HEK293T (cell line): ENCODE results near the gene PSEN1.

ENCODE experiments used
- CTCF ChIA-PET: fragments of 350-600 bp; formaldehyde crosslinking; extraction: SDS; loops from one replicate; lab custom pipeline; 2021; ENCODE audit warnings: antibody characterized with exemption, inconsistent platforms; lab: Yijun Ruan, JAX
- POLR2A ChIA-PET: fragments of 350-600 bp; formaldehyde crosslinking; extraction: SDS; loops from one replicate; lab custom pipeline; 2020; ENCODE audit warnings: antibody characterized with exemption, inconsistent platforms; lab: Yijun Ruan, JAX
- DNase-seq: peaks from one replicate; pipeline ENCODE4 v3.0.0; 2012; ENCODE audit warnings: mixed read lengths; ENCODE audit errors: extremely low spot score
- ARNT ChIP-seq: fragments of 450-650 bp; IDR thresholded peaks from 2 replicates; pipeline ENCODE4 v1.6.1; 2017; ENCODE audit warnings: mild to moderate bottlenecking
- BHLHE40 ChIP-seq: fragments of 450-650 bp; IDR thresholded peaks from 2 replicates; pipeline ENCODE4 v1.6.1; 2016; ENCODE audit warnings: mild to moderate bottlenecking, moderate library complexity, borderline replicate concordance
- CTBP1 ChIP-seq: fragments of 450-650 bp; IDR thresholded peaks from 2 replicates; pipeline ENCODE4 v1.6.1; 2016; ENCODE audit warnings: borderline replicate concordance
- ELF4 ChIP-seq: fragments of 450-650 bp; IDR thresholded peaks from 2 replicates; pipeline ENCODE4 v1.6.1; 2017; ENCODE audit warnings: antibody characterized with exemption
- FOXA1 ChIP-seq: fragments of 450-650 bp; IDR thresholded peaks from 2 replicates; pipeline ENCODE4 v1.6.1; 2016; ENCODE audit warnings: mild to moderate bottlenecking
- FOXK2 ChIP-seq: fragments of 450-650 bp; IDR thresholded peaks from 2 replicates; pipeline ENCODE4 v1.6.1; 2016; ENCODE audit warnings: mild to moderate bottlenecking
- FOXM1 ChIP-seq: fragments of 450-650 bp; IDR thresholded peaks from 2 replicates; pipeline ENCODE4 v1.6.1; 2017; ENCODE audit warnings: mild to moderate bottlenecking, borderline replicate concordance
- HDGF ChIP-seq: fragments of 450-650 bp; IDR thresholded peaks from 2 replicates; pipeline ENCODE4 v1.6.1; 2017; ENCODE audit warnings: antibody characterized with exemption, borderline replicate concordance
- L3MBTL2 ChIP-seq: fragments of 450-650 bp; conservative IDR thresholded peaks from 2 replicates; pipeline ENCODE4 v1.6.1; 2016; ENCODE audit warnings: mild to moderate bottlenecking
- LEF1 ChIP-seq: fragments of 450-650 bp; IDR thresholded peaks from 2 replicates; pipeline ENCODE4 v1.6.1; 2017; ENCODE audit warnings: mild to moderate bottlenecking, borderline replicate concordance
- NFRKB ChIP-seq: fragments of 450-650 bp; IDR thresholded peaks from 2 replicates; pipeline ENCODE4 v1.6.1; 2016; ENCODE audit warnings: mild to moderate bottlenecking, moderate library complexity
- PKNOX1 ChIP-seq: fragments of 450-650 bp; IDR thresholded peaks from 2 replicates; pipeline ENCODE4 v1.6.1; 2016
- SP1 ChIP-seq: fragments of 450-650 bp; IDR thresholded peaks from 2 replicates; pipeline ENCODE4 v1.6.1; 2017
- SUZ12 ChIP-seq: fragments of 450-650 bp; IDR thresholded peaks from 2 replicates; pipeline ENCODE4 v1.6.1; 2016; ENCODE audit warnings: mild to moderate bottlenecking
- TARDBP ChIP-seq: fragments of 450-650 bp; IDR thresholded peaks from 2 replicates; pipeline ENCODE4 v1.6.1; 2016
- ZNF384 ChIP-seq: fragments of 450-650 bp; IDR thresholded peaks from 2 replicates; pipeline ENCODE4 v1.6.1; 2016

Gene PSEN1

DNA sequence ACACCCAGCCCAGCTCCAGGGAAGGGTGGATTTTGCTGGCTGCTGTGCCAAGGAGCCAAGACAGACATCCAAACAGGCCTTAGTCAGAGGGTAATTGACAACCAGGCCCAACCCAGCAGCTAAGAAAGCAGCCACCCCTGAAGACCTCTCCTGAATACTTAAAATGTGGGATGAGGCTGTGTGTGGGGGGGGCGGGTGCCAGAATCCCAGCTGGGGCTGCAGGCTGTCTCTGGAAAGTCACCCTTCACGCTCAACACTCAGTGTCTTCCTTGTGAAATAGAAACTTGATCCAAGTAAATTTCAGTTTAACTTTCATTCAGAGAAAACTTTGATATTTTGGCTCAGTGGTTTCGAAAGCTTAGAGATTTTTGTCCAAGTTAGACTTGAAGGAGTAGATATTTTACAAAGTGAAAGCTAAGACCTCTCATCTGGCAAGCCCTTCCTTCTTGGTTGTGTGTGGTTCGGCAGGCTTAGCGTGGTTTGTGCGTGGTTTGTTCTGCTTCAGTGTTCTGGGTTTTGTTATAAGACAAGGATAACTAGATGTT, 106.1 kb downstream of the PSEN1 start:
- no peak for DNase-seq
- CTCF ChIA-PET: no interaction called here
- TF ChIP-seq ELF4 (no peak), TARDBP (no peak), PKNOX1 (no peak)
- POLR2A ChIA-PET: no interaction called here

DNA sequence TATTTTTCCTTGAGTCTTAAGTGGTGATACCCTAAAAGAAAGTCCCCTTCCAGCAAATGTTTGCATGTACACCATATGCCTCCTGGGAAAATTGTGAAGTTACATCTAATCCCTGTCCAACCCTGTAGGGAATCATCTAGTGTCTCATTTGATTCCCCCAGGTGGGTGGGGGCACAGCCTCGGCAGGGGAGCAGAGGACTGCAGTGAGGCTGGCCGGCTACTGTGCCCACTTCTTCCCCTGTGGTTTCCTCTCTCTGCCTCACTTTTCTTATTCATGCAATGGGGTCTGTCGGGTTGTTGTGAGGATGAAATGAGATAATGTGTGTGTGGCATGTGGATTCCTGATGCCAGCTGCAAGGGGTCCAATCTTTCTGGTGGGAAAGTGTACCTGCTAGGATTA, 107.0 kb downstream of the PSEN1 start:
- TF ChIP-seq L3MBTL2 (no peak), NFRKB (no peak), HDGF (no peak), SP1 (no peak), TARDBP (no peak), ELF4 (no peak), ARNT (no peak), BHLHE40 (no peak), SUZ12 (no peak), PKNOX1 (no peak), LEF1 (no peak), FOXM1 (no peak), FOXK2 (no peak), FOXA1 (no peak)
- no peak for DNase-seq
- POLR2A ChIA-PET: no interaction called here
- CTCF ChIA-PET: no interaction called here

DNA sequence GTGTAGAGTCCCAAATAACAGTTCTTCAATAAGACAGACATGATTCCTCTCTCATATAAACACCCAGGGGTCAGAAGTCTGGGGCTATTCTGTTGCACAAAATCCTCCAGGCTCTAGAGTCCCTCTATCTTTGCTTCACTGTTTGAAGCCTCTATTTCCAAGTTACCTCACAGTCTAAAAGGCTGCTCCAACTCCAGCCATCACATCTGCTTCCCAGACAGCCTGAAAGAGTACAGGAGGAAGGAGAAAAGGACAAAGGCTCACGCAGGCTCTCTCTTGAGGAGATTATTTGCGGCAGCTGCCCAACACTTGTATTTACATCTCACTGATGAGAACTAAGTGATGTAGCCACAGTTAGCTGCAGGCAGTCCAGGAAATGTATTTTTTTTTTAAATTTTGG, 107.4 kb downstream of the PSEN1 start:
- ChIA-PET CTCF (interaction anchor here (0.6 kb wide), 1 partner anchor 34 kb away, joined by 5 read pairs; no protein-coding TSS in a partner anchor), POLR2A (no interaction called here)
- DNase-seq: no peak
- no peak for TF ChIP-seq CTBP1
- no peak for TF ChIP-seq FOXA1
- TF ChIP-seq SUZ12: no peak
- TF ChIP-seq L3MBTL2: no peak
- no peak for TF ChIP-seq HDGF
- TF ChIP-seq ELF4: no peak
- no peak for TF ChIP-seq FOXK2
- TF ChIP-seq FOXM1: no peak
- TF ChIP-seq NFRKB: no peak
- TF ChIP-seq BHLHE40: no peak
- no peak for TF ChIP-seq SP1
- TF ChIP-seq ARNT: no peak
- TF ChIP-seq TARDBP: no peak
- TF ChIP-seq ZNF384: no peak
- no peak for TF ChIP-seq PKNOX1
- no peak for TF ChIP-seq LEF1

- no peak for DNase-seq
- TF ChIP-seq SP1: no peak
- no peak for TF ChIP-seq FOXK2
- no peak for TF ChIP-seq FOXM1
- no peak for TF ChIP-seq LEF1
- no peak for TF ChIP-seq ARNT
- no peak for TF ChIP-seq L3MBTL2
- TF ChIP-seq ZNF384: no peak
- no peak for TF ChIP-seq FOXA1
- TF ChIP-seq TARDBP: no peak
- TF ChIP-seq PKNOX1: no peak
- no peak for TF ChIP-seq CTBP1
- no peak for TF ChIP-seq NFRKB
- no peak for TF ChIP-seq BHLHE40
- POLR2A ChIA-PET: interaction anchor here (0.7 kb wide), 1 partner anchor 214 kb away, joined by 3 read pairs; the partner anchor contains the start of gene NUMB
- CTCF ChIA-PET: interaction anchor here (0.6 kb wide), 1 partner anchor 33 kb away, joined by 5 read pairs; no protein-coding TSS in a partner anchor
Observed at GRCh38 chr14:73244541-73245290, 108.4 kb downstream of the PSEN1 start.

DNA sequence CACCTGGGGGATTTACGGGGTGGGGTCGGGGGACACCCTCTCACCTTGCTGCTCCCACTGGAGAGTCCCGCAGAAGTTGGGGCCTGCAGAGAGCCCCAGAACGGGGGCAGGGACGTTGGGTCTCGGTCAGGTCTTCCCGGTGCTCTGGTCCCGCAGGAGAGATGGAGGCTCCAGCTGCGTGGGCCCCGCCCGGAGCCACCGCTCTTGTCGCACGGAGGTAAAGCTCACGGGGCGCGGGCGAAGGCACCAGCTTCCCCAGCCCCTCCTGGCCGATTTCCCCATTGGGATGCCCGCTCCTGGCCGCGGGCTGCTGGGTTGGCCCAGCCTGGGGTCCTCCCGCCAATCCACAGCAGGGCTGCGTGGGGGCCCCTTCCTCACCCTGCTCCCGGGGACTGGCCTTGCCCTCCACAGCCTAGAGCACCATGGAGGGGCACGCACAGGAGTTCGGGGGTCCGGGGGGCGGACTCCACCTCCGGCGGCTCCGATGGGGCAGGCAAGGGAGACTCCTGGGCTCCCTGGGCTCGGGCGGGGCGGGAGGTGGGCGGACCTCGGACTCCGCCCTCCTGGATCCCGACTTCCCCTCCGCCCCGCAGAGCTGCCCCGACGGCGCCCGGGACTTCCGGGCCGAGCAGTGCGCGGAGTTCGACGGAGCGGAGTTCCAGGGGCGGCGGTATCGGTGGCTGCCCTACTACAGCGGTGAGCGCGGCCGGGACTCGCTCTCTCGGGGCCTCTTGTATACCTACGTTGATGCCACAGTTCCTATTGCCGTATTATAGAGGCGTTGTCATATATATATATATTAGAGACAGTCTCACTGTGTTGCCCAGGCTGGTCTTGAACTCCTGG, 109.4 kb downstream of the PSEN1 start:
- POLR2A ChIA-PET: no interaction called here
- TF ChIP-seq FOXA1 (no peak), SUZ12 (no peak), L3MBTL2 (no peak), CTBP1 (no peak), NFRKB (no peak), HDGF (no peak), ZNF384 (no peak), PKNOX1 (no peak)
- no peak for DNase-seq
- CTCF ChIA-PET: no interaction called here
